Lung (tissue), 12 donors: ENCODE data around the gene SLC29A2. TPM values are rescaled to one million over a fixed set of nuclear protein-coding genes. Genes with fewer than 3 reads are reported as not detected.

ENCODE experiments used
- ATAC-seq: fragments of 200-7000 bp; cut with Tn5 transposase; one replicate; pipeline ENCODE4 v1.9.1; 2020; ENCODE audit warnings: moderate number of reproducible peaks; ENCODE audit not compliant: insufficient read depth, low FRiP score
- DNase-seq, 3 donors: peaks; one replicate each; pipeline ENCODE4 v3.0.0-alpha.2; 2013 to 2017
- H3K27ac ChIP-seq, 2 donors: one replicate each; pipeline ENCODE4 v1.5.1; 2013; ENCODE audit warnings: mild to moderate bottlenecking in 2 of 2, moderate library complexity in 2 of 2, control low read depth in 1 of 2, inconsistent platforms in 1 of 2, low read depth in 1 of 2, low read length in 1 of 2
- H3K27me3 ChIP-seq, 3 donors: one replicate each; pipeline ENCODE4 v1.5.1; 2013; ENCODE audit warnings: low read length in 2 of 3; ENCODE audit not compliant: control insufficient read depth in 3 of 3, insufficient read depth in 3 of 3
- H3K36me3 ChIP-seq, 4 donors: one replicate each; pipeline ENCODE4 v1.5.1; 2013; ENCODE audit warnings: low read length in 4 of 4, mild to moderate bottlenecking in 1 of 4, moderate library complexity in 1 of 4; ENCODE audit not compliant: control insufficient read depth in 4 of 4, insufficient read depth in 4 of 4
- H3K4me1 ChIP-seq, 5 donors: one replicate each; pipeline ENCODE4 v1.5.1; 2013; ENCODE audit warnings: low read length in 5 of 5, mild to moderate bottlenecking in 2 of 5, moderate library complexity in 1 of 5; ENCODE audit not compliant: control insufficient read depth in 5 of 5, insufficient read depth in 5 of 5
- H3K4me3 ChIP-seq: one replicate; pipeline ENCODE4 v1.5.1; 2013; ENCODE audit warnings: mild to moderate bottlenecking, control low read depth, moderate library complexity
- H3K9ac ChIP-seq, 2 donors: one replicate each; pipeline ENCODE4 v1.5.1; 2013; ENCODE audit warnings: low read length in 2 of 2, control low read depth in 1 of 2; ENCODE audit not compliant: insufficient read depth in 1 of 2
- H3K9me3 ChIP-seq, 4 donors: one replicate each; pipeline ENCODE4 v1.5.1; 2013; ENCODE audit warnings: low read length in 3 of 4, mild to moderate bottlenecking in 1 of 4, moderate library complexity in 1 of 4; ENCODE audit not compliant: control insufficient read depth in 4 of 4, insufficient read depth in 3 of 4
- CTCF ChIP-seq: IDR thresholded peaks from 2 replicates; pipeline ENCODE4 v1.5.1; 2012; ENCODE audit warnings: mild to moderate bottlenecking; ENCODE audit errors: control extremely low read depth, extremely low read depth
- whole genome bisulfite sequencing, 2 donors: extraction: QIAGEN DNeasy Blood & Tissue Kit; methylation state at CpG; one replicate each; pipeline ENCODE4 v1.1.7; 2013; 5-methylcytosine and 5-hydroxymethylcytosine counted together
- polyA plus RNA-seq, 2 donors: library from polyadenylated mRNA; stranded (reverse); fragments of 200-250 nt; gene quantifications; one replicate each; pipeline ENCODE4 v1.2.1, GENCODE V29; 2013
- total RNA-seq, 2 donors: library from RNA; depleted of rRNA in 1 of 2; stranded (reverse); fragments of >200 nt in 1 of 2; gene quantifications; one replicate each; pipeline ENCODE4 v1.2.1, GENCODE V29; 2014 to 2021
- donor health status: control.
- donor health status: control.
- donor health status: Bipolar disorder and iron deficiency.
- donor health status: healthy.
- donor health status: DM: yes; HTN: yes; CAD: no.

SLC29A2 gene
- total and polyA plus RNA-seq, 4 donors, result 6.5 to 19.4 (median 13.7) TPM

DNA sequence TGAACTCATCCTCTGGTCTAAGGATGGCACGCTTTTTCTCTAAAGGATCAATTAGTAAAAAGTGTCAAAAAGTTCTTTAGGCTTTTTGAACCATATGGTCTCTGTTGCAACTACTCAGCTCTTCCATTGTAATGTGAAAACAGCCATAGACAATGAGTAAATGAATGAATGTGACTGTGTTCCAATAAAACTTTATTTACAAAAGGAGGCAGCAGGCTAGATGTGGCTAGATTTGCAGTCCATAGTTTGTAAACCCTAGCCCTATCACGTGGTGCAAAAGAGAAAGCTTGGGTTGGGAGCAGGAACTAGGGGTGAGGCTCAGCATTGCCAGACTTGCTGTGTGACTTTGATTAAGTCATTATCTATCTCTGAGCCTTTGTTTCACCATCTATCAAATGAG lies 43.9 kb upstream of the SLC29A2 start:
- ATAC-seq (no peak), DNase-seq (no peak)
- no peak overlapping the region for H3K9ac ChIP-seq
- 49 to 67% methylated on average over 2 of the region's 2 CpGs for WGBS, 2 donors
- peaks cover 0 to 5% (median 0%) of the 10 kb centered on the region in 4 donors for H3K9me3 ChIP-seq
- H3K36me3 ChIP-seq, result no peaks in the 10 kb centered on the region
- peaks cover 0 to 11% (median 7%) of the 10 kb centered on the region in 3 donors for H3K27me3 ChIP-seq
- no peak for TF ChIP-seq CTCF
- peaks cover 0 to 4% (median 0%) of the 10 kb centered on the region in 5 donors for H3K4me1 ChIP-seq
- no peak overlapping the region for H3K4me3 ChIP-seq
- H3K27ac ChIP-seq, result no peak overlapping the region

- ATAC-seq (no peak), DNase-seq (no peak)
- Histone ChIP-seq H3K27me3 (peaks cover 0 to 10% (median 10%) of the 10 kb centered on the region in 3 donors), H3K4me1 (peaks cover 0 to 3% (median 0%) of the 10 kb centered on the region in 5 donors), H3K27ac (no peak overlapping the region), H3K9me3 (peaks cover 0 to 8% (median 0%) of the 10 kb centered on the region in 4 donors), H3K9ac (no peak overlapping the region), H3K4me3 (no peak overlapping the region), H3K36me3 (no peaks in the 10 kb centered on the region)
- WGBS, 2 donors, result 50 to 55% methylated on average over 12 of the region's 12 CpGs
- no peak for TF ChIP-seq CTCF
Observed at GRCh38 chr11:66414120-66414934, 42.8 kb upstream of the SLC29A2 start.

GRCh38 chr11:66413167-66413566 lies 41.6 kb upstream of the SLC29A2 start:
- no peak for ATAC-seq
- Histone ChIP-seq H3K4me3 (no peak overlapping the region), H3K27me3 (peaks cover 0 to 6% (median 6%) of the 10 kb centered on the region in 3 donors), H3K9ac (no peak overlapping the region), H3K27ac (no peak overlapping the region), H3K9me3 (peaks cover 0 to 8% (median 0%) of the 10 kb centered on the region in 4 donors), H3K36me3 (no peaks in the 10 kb centered on the region), H3K4me1 (peaks cover 0 to 3% (median 0%) of the 10 kb centered on the region in 5 donors)
- WGBS, 2 donors, result 78 to 87% methylated on average over 6 of the region's 6 CpGs
- no peak for TF ChIP-seq CTCF
- no peak for DNase-seq
